Measurements from ENCODE around the gene E2F7.

The E2F7 gene

GRCh38 chr12:77047341-77048109 lies 17.8 kb downstream of the E2F7 start:
- Histone ChIP-seq H3K27me3 (ENCODE audit: control insufficient read depth, insufficient read depth, low read length) (no peaks in the 10 kb centered on the region), H3K27ac (no peak overlapping the region), H3K4me2 (ENCODE audit: low read length) (no peak overlapping the region), H3K79me2 (no peaks in the 10 kb centered on the region), H3K9ac (no peak overlapping the region), H3K9me3 (ENCODE audit: control insufficient read depth, low read length) (no peaks in the 10 kb centered on the region), H3K36me3 (ENCODE audit: control insufficient read depth, insufficient read depth, low read length) (no peaks in the 10 kb centered on the region), H3K4me3 (ENCODE audit: low read depth, low read length) (no peak overlapping the region), H2AFZ (no peak overlapping the region), H3K4me1 (no peaks in the 10 kb centered on the region)
- TF ChIP-seq CTCF (IDR thresholded peaks at IDR 0.05): no peak

- H3K4me1 ChIP-seq: no peaks in the 10 kb centered on the region
- no peak for TF ChIP-seq CTCF (IDR thresholded peaks at IDR 0.05)
- no peak overlapping the region for H2AFZ ChIP-seq
- no peak overlapping the region for H3K4me2 ChIP-seq (ENCODE audit: low read length)
- no peaks in the 10 kb centered on the region for H3K79me2 ChIP-seq
- H3K9ac ChIP-seq: no peak overlapping the region
- H3K27ac ChIP-seq: no peak overlapping the region
- no peak overlapping the region for H3K4me3 ChIP-seq (ENCODE audit: low read depth, low read length)
- H3K36me3 ChIP-seq (ENCODE audit: control insufficient read depth, insufficient read depth, low read length): no peaks in the 10 kb centered on the region
- no peaks in the 10 kb centered on the region for H3K9me3 ChIP-seq (ENCODE audit: control insufficient read depth, low read length)
- no peaks in the 10 kb centered on the region for H3K27me3 ChIP-seq (ENCODE audit: control insufficient read depth, insufficient read depth, low read length)
These were observed 18.9 kb downstream of the E2F7 start for GRCh38 chr12:77046468-77046867.

- Histone ChIP-seq H3K9me3 (ENCODE audit: control insufficient read depth, low read length) (no peaks in the 10 kb centered on the region), H3K27ac (no peak overlapping the region), H3K36me3 (ENCODE audit: control insufficient read depth, insufficient read depth, low read length) (no peaks in the 10 kb centered on the region), H3K4me2 (ENCODE audit: low read length) (no peak overlapping the region), H3K4me1 (no peaks in the 10 kb centered on the region), H2AFZ (no peak overlapping the region), H3K4me3 (ENCODE audit: low read depth, low read length) (no peak overlapping the region), H3K79me2 (no peaks in the 10 kb centered on the region), H3K9ac (no peak overlapping the region), H3K27me3 (ENCODE audit: control insufficient read depth, insufficient read depth, low read length) (no peaks in the 10 kb centered on the region)
- TF ChIP-seq CTCF (IDR thresholded peaks at IDR 0.05): no peak
These were observed 20.2 kb downstream of the E2F7 start for GRCh38 chr12:77045183-77045582.

- H3K4me1 ChIP-seq: no peaks in the 10 kb centered on the region
- no peak for TF ChIP-seq CTCF (IDR thresholded peaks at IDR 0.05)
These were observed 20.6 kb downstream of the E2F7 start for GRCh38 chr12:77044721-77045120.

GRCh38 chr12:77042833-77043232 lies 22.5 kb downstream of the E2F7 start:
- H3K4me2 ChIP-seq (ENCODE audit: low read length): no peak overlapping the region
- no peak overlapping the region for H2AFZ ChIP-seq
- H3K4me3 ChIP-seq (ENCODE audit: low read depth, low read length): no peak overlapping the region
- no peak overlapping the region for H3K27ac ChIP-seq
- H3K27me3 ChIP-seq (ENCODE audit: control insufficient read depth, insufficient read depth, low read length): no peaks in the 10 kb centered on the region
- no peaks in the 10 kb centered on the region for H3K4me1 ChIP-seq
- no peak for TF ChIP-seq CTCF (IDR thresholded peaks at IDR 0.05)
- H3K79me2 ChIP-seq: no peaks in the 10 kb centered on the region
- no peaks in the 10 kb centered on the region for H3K9me3 ChIP-seq (ENCODE audit: control insufficient read depth, low read length)
- no peaks in the 10 kb centered on the region for H3K36me3 ChIP-seq (ENCODE audit: control insufficient read depth, insufficient read depth, low read length)
- H3K9ac ChIP-seq: no peak overlapping the region

More at GRCh38 chr12:77044721-77045120, 20.6 kb downstream of the E2F7 start:
- Histone ChIP-seq H2AFZ (no peak overlapping the region), H3K9me3 (ENCODE audit: control insufficient read depth, low read length) (no peaks in the 10 kb centered on the region), H3K4me3 (ENCODE audit: low read depth, low read length) (no peak overlapping the region), H3K79me2 (no peaks in the 10 kb centered on the region), H3K36me3 (ENCODE audit: control insufficient read depth, insufficient read depth, low read length) (no peaks in the 10 kb centered on the region), H3K4me2 (ENCODE audit: low read length) (no peak overlapping the region), H3K9ac (no peak overlapping the region), H3K27ac (no peak overlapping the region), H3K27me3 (ENCODE audit: control insufficient read depth, insufficient read depth, low read length) (no peaks in the 10 kb centered on the region)
